ENCODE results near the gene GEMIN5. TPM values are rescaled to one million over a fixed set of nuclear protein-coding genes. Genes with fewer than 3 reads are reported as not detected.
A peak's percentile ranks its signal among the peaks of the same experiment; 100 is the strongest.

Gene GEMIN5
- total and polyA plus RNA-seq, 8 donors: 10.2 to 24.7 (median 22.7) TPM

DNA sequence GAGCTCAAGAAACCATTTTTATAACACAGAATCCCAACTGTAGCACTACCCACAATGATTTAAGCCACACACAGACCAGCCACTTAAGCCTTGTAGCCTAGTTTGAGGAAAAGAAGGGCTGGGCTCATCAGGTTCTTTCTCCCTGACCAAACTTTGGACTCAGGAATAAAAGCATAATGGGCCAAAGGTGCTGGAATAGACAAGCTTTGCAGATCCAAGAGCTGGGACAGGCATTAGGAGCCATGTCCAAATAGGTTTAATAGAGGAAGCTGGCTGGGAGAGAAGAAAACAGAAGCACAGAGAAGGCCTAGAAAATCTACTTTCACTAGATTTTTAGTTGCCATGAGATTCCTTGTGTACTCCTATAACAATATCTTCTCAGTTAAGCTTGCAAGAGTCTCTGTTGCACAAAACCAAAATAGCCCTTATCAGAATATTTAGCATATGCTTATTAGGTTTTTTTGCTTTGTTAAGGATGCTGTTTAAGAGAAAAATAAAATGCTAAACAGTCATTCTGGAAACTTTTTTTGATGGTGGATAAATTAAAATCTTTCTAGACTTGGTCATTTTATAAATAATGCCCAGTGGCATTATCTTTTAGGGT, 41.3 kb downstream of the GEMIN5 start:
- Histone ChIP-seq H3K4me1 (peaks cover 0 to 6% of the 10 kb centered on the region in 2 donors), H3K27ac (no peak overlapping the region), H3K27me3 (no peaks in the 10 kb centered on the region), H3K9me3 (no peaks in the 10 kb centered on the region), H3K4me3 (no peak overlapping the region), H3K36me3 (peaks cover 0 to 88% of the 10 kb centered on the region in 2 donors)
- TF ChIP-seq, protein P1, sequence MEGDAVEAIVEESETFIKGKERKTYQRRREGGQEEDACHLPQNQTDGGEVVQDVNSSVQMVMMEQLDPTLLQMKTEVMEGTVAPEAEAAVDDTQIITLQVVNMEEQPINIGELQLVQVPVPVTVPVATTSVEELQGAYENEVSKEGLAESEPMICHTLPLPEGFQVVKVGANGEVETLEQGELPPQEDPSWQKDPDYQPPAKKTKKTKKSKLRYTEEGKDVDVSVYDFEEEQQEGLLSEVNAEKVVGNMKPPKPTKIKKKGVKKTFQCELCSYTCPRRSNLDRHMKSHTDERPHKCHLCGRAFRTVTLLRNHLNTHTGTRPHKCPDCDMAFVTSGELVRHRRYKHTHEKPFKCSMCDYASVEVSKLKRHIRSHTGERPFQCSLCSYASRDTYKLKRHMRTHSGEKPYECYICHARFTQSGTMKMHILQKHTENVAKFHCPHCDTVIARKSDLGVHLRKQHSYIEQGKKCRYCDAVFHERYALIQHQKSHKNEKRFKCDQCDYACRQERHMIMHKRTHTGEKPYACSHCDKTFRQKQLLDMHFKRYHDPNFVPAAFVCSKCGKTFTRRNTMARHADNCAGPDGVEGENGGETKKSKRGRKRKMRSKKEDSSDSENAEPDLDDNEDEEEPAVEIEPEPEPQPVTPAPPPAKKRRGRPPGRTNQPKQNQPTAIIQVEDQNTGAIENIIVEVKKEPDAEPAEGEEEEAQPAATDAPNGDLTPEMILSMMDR (IDR thresholded peaks at IDR 0.05): no peak
- ATAC-seq: no peak
- intact Hi-C loops (cut with DNase I): no loop called here
- DNase-seq: no peak

- Histone ChIP-seq H3K36me3 (peaks cover 0 to 88% of the 10 kb centered on the region in 2 donors), H3K27ac (no peak overlapping the region), H3K27me3 (no peaks in the 10 kb centered on the region), H3K4me1 (peaks cover 0 to 6% of the 10 kb centered on the region in 2 donors), H3K9me3 (no peaks in the 10 kb centered on the region), H3K4me3 (no peak overlapping the region)
- TF ChIP-seq, protein P1 (IDR thresholded peaks at IDR 0.05): no peak
- DNase-seq: no peak
- intact Hi-C loops (cut with DNase I): no loop called here
- ATAC-seq: no peak
These were observed 42.1 kb downstream of the GEMIN5 start for GRCh38 chr5:154895606-154896561.

GRCh38 chr5:154893381-154893780, 44.6 kb downstream of the GEMIN5 start:
- ATAC-seq (no peak), DNase-seq (no peak)
- Histone ChIP-seq H3K27me3 (no peaks in the 10 kb centered on the region), H3K36me3 (peaks cover 0 to 100% of the 10 kb centered on the region in 2 donors), H3K4me1 (no peaks in the 10 kb centered on the region), H3K27ac (no peak overlapping the region), H3K9me3 (no peaks in the 10 kb centered on the region), H3K4me3 (no peak overlapping the region)
- TF ChIP-seq, protein P1 (IDR thresholded peaks at IDR 0.05): no peak
- intact Hi-C loops (cut with DNase I): no loop called here

- DNase-seq (no peak), ATAC-seq (no peak)
- Histone ChIP-seq H3K4me1 (no peaks in the 10 kb centered on the region), H3K27ac (peak overlapping the region in 1 of 2 donors; percentile 28), H3K4me3 (no peak overlapping the region), H3K36me3 (peaks cover 0 to 100% of the 10 kb centered on the region in 2 donors), H3K9me3 (peaks cover 0 to 1% of the 10 kb centered on the region in 2 donors), H3K27me3 (no peaks in the 10 kb centered on the region)
- TF ChIP-seq, protein P1 (IDR thresholded peaks at IDR 0.05): no peak
- intact Hi-C loops (cut with DNase I): no loop called here
These were observed 45.6 kb downstream of the GEMIN5 start for GRCh38 chr5:154892369-154892771.

- peaks cover 0 to 61% of the 10 kb centered on the region in 2 donors for H3K36me3 ChIP-seq
- intact Hi-C loops (cut with DNase I): no loop called here
These were observed 52.6 kb downstream of the GEMIN5 start for GRCh38 chr5:154885439-154885838.

More at GRCh38 chr5:154885439-154885838, 52.6 kb downstream of the GEMIN5 start:
- peaks cover 0 to 33% of the 10 kb centered on the region in 2 donors for H3K9me3 ChIP-seq
- no peak overlapping the region for H3K27ac ChIP-seq
- DNase-seq (no peak), ATAC-seq (peak; percentile 31)
- no peak overlapping the region for H3K4me3 ChIP-seq
- H3K4me1 ChIP-seq: no peaks in the 10 kb centered on the region
- no peaks in the 10 kb centered on the region for H3K27me3 ChIP-seq
- TF ChIP-seq, protein P1 (IDR thresholded peaks at IDR 0.05): no peak
